ENCODE results near the gene EEIG1.

DNA sequence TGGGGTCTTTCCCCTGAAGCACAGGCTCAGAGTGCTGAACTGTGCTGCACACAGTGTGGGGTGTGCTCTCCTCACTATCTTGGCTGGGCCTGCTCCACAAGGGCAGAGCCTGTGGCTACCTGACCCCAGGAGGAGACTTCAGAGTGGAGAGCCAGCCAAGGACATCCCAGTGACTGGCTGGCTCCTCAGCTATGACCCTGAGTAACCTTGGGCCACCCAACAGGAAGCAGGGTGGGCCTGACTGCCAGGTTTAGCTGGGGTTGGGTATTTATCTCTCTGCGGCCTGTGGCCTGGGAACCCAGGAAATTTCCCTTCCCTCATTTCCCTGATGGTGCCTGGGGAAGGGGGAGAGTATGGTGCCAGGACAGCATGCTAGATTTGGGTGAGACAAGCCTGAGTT, 2.1 kb upstream of the EEIG1 start:
- TF ChIP-seq, protein P1, sequence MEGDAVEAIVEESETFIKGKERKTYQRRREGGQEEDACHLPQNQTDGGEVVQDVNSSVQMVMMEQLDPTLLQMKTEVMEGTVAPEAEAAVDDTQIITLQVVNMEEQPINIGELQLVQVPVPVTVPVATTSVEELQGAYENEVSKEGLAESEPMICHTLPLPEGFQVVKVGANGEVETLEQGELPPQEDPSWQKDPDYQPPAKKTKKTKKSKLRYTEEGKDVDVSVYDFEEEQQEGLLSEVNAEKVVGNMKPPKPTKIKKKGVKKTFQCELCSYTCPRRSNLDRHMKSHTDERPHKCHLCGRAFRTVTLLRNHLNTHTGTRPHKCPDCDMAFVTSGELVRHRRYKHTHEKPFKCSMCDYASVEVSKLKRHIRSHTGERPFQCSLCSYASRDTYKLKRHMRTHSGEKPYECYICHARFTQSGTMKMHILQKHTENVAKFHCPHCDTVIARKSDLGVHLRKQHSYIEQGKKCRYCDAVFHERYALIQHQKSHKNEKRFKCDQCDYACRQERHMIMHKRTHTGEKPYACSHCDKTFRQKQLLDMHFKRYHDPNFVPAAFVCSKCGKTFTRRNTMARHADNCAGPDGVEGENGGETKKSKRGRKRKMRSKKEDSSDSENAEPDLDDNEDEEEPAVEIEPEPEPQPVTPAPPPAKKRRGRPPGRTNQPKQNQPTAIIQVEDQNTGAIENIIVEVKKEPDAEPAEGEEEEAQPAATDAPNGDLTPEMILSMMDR (conservative IDR thresholded peaks at IDR 0.05 in 1 of 2, IDR thresholded peaks at IDR 0.05 in 1 of 2; ENCODE audit: extremely low read depth in 1 of 2, insufficient read depth in 1 of 2, low read depth in 1 of 2, low read length in 2 of 2) = no peak
- TF ChIP-seq EZH2 (IDR thresholded peaks at IDR 0.05; ENCODE audit: borderline replicate concordance, low read length) = no peak
